AG20443 (cell line): ENCODE results near the gene LMNTD2.

ENCODE experiments used
- DNase-seq: peaks from one replicate; pipeline ENCODE4 v3.0.0; 2012; ENCODE audit warnings: low spot score, mixed read lengths

LMNTD2 gene

DNA sequence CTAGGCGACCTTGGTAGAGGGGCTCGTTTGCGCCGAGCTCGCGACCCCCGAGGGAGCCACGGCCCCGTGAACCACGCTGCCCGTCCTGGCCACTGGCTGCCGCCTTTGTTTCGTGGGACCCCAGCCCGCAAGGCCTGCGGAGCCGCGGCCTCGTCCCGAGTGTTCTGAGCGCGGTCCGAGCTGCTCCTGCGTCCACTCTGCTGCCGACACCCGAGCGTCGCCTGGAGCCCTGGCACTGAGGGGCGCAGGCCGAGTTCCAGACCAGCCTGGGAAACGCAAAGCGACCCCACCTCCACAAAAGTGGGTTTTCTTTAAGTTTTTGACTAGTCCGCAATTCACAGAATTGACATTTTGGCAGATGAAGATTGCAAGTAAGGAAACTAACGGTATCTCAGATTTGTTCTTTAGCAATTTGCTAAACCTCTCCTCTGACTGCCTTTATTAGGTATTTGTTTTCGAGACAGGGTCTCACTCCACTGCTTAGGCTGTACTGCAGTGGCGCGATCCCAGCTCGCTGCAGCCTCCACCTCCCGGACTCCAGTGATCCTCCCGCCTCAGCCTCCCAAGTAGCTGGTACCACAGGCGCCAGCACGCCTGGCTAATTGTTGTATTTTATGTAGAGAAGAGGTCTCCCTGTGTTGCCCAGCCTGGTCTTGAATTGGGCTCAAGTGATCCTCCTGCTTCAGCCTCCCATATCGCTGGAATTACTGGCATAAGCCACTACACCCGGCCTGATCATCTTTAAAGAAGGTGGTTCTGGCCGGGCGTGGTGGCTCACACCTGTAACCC lies 52.6 kb downstream of the LMNTD2 start:
- DNase-seq: no peak

DNA sequence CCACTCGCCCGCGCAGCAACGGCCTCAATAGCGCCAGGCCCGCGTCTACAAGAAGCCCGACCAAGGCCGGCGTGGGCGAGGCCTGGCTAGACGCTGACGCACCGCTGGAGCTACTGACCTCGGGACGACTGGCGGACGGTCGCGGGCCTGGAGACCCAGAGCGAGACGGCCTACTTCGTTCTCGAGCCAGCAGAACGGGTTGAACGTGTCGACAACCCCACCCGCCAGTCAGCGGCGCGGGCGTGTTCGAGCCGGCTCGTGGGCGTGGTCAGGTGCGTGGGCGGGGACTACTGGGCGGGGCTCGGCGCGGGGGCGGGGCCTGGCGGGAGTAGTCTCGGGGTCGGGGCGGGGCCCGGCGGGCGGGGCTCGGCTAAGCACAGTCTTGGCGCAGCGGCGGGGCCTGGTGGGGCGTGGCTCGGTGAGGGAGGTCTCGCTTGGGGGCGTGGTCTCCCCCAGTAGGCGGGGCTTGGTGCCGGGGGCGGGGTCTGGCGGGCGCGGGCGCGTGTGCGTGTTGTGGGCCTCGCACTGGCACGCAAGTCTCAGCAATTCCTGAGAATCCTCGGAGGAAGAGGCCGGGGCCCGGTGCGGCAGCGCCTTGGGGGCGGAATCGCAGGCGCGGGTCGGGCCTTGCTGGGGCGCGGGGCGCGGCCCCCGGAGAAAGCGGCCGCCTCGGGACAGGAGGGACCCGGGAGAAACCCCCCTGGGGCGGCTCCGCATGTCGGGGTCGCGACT lies 53.4 kb downstream of the LMNTD2 start, which contains the start of gene RNH1:
RNH1 (minus strand) TSS at position 248 of the 732 bp plus-strand sequence. CDS start 5,080 bp downstream, outside the sequence.
- peak; percentile 99 for DNase-seq

DNA sequence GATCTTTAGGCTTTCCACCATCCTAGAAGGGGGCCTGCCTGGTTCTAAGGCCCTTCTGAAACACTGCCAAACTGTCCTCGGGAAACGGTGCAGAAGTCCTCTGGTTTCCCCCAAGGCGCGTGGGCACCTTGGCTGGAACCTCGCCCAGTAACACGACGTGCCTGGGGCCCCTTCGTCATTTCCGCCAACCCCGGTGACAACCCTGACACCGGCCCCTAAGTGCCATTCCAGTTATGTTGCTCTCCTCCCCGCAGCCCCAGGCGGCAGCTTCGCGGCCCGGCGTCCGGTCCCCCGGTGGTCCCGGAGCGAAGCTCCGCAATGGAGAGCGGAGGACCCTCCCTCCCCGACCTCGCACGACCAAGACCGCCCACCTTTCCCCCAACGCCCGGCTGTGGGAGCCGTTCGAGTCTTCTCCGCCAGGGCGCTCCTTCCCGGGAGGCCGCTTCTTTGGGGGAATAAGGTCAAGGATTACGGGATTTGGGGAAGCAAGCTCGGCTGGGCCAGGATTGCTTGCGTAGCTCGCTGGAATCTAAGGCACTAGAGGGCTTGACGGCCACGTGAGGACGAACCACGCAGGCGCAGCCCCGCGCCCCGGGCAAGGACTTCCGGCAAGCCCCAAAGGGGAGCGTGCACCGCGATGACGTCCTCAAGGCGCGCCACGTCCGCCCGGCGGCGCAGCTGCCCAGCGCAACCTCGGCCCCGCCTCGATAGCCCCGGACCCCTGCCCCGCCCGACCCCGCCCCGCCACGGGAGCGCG lies 54.1 kb downstream of the LMNTD2 start:
- peak; percentile 98 for DNase-seq

DNA sequence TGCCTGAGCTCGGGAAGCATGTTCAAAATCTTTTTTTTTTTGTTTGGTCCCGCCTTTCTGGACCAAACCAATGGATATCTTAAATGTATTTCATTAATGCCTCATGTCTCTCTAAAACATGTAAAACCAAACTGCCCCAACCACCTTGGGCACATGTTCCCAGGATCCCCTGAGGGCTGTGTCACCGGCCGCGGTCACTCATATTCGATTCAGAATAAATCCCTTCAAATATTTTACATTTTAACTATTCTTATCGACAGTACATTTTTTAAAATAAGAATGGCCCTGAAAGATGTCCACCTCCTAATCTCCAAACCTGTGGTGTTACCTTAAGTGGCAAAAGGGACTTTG lies 55.6 kb downstream of the LMNTD2 start:
- DNase-seq: no peak
